Testis (tissue), 3 donors: ENCODE results near the gene PCNX4. TPM values are rescaled to one million over a fixed set of nuclear protein-coding genes. Genes with fewer than 3 reads are reported as not detected.

Source experiments
- DNase-seq: peaks from one replicate; pipeline ENCODE4 v3.0.0-alpha.2; 2019
- H3K27ac ChIP-seq, 2 donors: fragments of 200-600 bp; sonication (generic); one replicate each; pipeline ENCODE4 v1.5.1; 2019
- H3K27me3 ChIP-seq: fragments of 200-600 bp; sonication (generic); one replicate; pipeline ENCODE4 v1.5.1; 2019
- H3K36me3 ChIP-seq: fragments of 200-600 bp; sonication (generic); one replicate; pipeline ENCODE4 v1.5.1; 2017; ENCODE audit warnings: low read depth; ENCODE audit errors: missing control alignments
- H3K4me1 ChIP-seq: fragments of 200-600 bp; sonication (generic); one replicate; pipeline ENCODE4 v1.5.1; 2019
- H3K4me3 ChIP-seq, 2 donors: fragments of 200-600 bp; sonication (generic); one replicate each; pipeline ENCODE4 v1.5.1; 2017 to 2019
- H3K9me3 ChIP-seq: fragments of 200-600 bp; sonication (generic); one replicate; pipeline ENCODE4 v1.5.1; 2017
- POLR2A ChIP-seq: fragments of 450-650 bp; IDR thresholded peaks from one replicate; pipeline ENCODE4 v1.6.1; 2017; ENCODE audit warnings: antibody characterized with exemption, mild to moderate bottlenecking, moderate library complexity
- WGBS, 2 donors: methylation state at CpG; one replicate each; pipeline ENCODE4 v1.1.5; 2018; 5-methylcytosine and 5-hydroxymethylcytosine counted together
- intact Hi-C: fragments of 100-400 bp; cut with DNase I; formaldehyde crosslinking; loops from one replicate; pipeline ENCODE4 v1.15.1; 2023; ENCODE audit warnings: low total_unique reads
- polyA plus RNA-seq: library from polyadenylated mRNA; stranded (reverse); fragments of 350-450 nt; fragmentation: Illumina TruSeq; extraction: RNeasy Lipid Tissue Mini Kit (QIAGEN cat#74804); gene quantifications from one replicate; pipeline ENCODE4 v1.2.3, GENCODE V29; 2014; ENCODE audit warnings: low read depth, low replicate concordance; ENCODE audit not compliant: insufficient read depth
- total RNA-seq, 2 donors: library from RNA; depleted of rRNA; stranded (reverse); fragments of >200 nt; gene quantifications; one replicate each; pipeline ENCODE4 v1.2.3, GENCODE V29; 2016
- TF ChIP-seq, protein P1 (sequence below), 3 experiments: fragments of 450-650 bp in 2 of 3; fragments of 200-600 bp in 1 of 3; sonication (generic) in 1 of 3; IDR thresholded peaks; one replicate each; pipeline ENCODE4 v1.5.1; 2016 to 2019; ENCODE audit warnings: antibody characterized with exemption in 3 of 3, mild to moderate bottlenecking in 2 of 3, moderate library complexity in 1 of 3

Gene PCNX4
- total and polyA plus RNA-seq, 3 donors from 2014 or later: 42.3 to 133 (median 118) TPM

DNA sequence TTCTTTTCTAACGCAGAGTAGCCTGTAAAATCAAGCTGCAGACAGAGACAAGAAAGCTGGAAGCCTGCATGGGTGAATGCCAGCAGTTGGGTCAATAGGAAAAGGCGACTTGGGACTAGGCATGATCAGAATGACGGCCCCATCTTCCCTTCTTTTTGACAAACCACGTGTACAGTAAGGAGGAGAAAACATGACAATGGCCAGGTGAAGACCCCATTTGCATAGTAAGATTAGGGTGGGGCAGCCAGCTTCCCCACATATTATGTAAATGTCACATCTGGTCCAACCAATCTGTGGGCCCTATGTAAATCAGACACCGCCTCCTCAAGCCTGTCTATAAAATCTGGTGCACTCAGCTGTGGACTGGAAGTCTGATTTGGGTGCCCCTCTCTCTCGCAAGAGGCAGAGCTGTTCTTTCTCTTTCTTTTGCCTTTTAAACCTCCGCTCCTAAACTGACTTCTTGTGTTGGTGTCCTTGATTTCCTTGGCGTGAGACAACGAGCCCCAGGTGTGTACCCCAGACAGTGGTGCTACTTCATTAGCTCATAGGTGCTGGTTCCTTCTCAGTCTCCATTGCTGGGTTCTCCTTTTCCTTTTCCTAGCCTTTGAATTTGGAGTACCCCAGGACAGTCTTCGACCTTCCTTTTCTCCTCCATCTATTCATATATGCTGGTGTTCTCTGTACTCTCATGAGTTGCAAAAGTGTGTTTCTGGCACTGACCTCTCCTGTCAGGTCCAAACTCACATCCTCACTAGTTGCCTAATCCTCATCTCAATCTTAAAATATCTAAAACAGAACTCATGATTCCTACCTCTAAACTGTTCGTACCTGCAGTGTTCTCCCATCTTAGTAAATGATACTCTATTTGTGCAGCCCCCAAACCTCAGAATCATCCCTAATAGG is 82.9 kb downstream of the PCNX4 start:
- H3K27ac ChIP-seq: no peak overlapping the region
- intact Hi-C loops: no loop called here
- no peak overlapping the region for H3K4me3 ChIP-seq
- H3K4me1 ChIP-seq: no peaks in the 10 kb centered on the region
- WGBS, 2 donors: 75 to 83% methylated on average over 11 of the region's 11 CpGs
- H3K36me3 ChIP-seq: no peaks in the 10 kb centered on the region
- TF ChIP-seq POLR2A: no peak
- TF ChIP-seq, protein P1, sequence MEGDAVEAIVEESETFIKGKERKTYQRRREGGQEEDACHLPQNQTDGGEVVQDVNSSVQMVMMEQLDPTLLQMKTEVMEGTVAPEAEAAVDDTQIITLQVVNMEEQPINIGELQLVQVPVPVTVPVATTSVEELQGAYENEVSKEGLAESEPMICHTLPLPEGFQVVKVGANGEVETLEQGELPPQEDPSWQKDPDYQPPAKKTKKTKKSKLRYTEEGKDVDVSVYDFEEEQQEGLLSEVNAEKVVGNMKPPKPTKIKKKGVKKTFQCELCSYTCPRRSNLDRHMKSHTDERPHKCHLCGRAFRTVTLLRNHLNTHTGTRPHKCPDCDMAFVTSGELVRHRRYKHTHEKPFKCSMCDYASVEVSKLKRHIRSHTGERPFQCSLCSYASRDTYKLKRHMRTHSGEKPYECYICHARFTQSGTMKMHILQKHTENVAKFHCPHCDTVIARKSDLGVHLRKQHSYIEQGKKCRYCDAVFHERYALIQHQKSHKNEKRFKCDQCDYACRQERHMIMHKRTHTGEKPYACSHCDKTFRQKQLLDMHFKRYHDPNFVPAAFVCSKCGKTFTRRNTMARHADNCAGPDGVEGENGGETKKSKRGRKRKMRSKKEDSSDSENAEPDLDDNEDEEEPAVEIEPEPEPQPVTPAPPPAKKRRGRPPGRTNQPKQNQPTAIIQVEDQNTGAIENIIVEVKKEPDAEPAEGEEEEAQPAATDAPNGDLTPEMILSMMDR (IDR thresholded peaks at IDR 0.05): no peak
- DNase-seq: no peak
- no peaks in the 10 kb centered on the region for H3K9me3 ChIP-seq
- H3K27me3 ChIP-seq: no peaks in the 10 kb centered on the region

DNA sequence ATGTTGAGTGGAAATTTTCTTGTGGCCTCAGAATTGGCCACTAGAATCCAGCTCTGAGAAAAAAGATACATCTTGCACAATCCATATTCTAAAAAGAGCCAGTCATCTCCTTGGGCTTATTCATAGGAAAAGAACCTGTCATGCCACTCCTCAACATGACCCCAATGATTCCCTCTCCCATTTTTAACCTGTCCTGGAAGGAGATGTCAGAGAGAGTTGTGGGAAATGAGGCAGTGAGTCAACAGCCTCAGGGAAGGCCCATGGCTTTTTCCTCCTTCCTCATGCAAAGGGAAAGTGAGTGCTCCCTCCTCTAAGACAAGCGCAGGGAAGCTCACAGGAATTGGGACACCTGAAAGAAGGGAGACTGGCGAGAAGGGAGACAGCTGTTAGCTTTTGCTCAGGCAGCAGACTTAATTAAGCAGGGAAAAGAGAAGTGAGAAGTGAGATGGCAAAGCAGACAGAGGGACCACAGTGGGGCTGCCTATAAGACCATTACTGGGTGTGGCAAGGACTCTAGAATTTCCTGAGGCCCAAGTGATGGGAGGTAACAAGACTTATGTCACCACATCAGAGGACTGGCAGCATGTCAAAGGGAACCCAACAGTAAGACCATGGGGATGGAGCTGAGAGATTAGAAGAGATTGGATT is 83.7 kb downstream of the PCNX4 start:
- no peak for DNase-seq
- WGBS, 2 donors: 87 to 92% methylated on average over 2 of the region's 2 CpGs
- Histone ChIP-seq H3K27me3 (no peaks in the 10 kb centered on the region), H3K36me3 (no peaks in the 10 kb centered on the region), H3K9me3 (no peaks in the 10 kb centered on the region), H3K27ac (no peak overlapping the region), H3K4me3 (no peak overlapping the region), H3K4me1 (no peaks in the 10 kb centered on the region)
- TF ChIP-seq POLR2A: no peak
- TF ChIP-seq, protein P1 (IDR thresholded peaks at IDR 0.05): no peak
- intact Hi-C loops: no loop called here

DNA sequence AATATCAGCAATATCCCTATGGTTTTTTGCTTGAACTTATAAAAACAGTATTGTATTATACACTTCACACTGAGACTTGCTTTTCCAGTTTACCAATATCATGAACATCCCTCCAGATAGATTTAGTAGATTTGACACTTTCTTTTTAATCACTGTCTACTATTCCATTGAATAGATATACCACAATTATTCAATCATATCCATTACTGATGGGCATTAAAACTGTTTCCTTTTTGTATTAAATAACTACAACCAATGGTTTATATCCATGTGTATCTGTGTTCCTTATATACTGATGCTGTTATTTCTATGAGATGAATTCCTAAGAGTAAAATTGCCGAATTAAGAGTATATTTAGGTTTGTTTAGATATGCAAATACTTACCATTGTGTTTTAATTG is 86.4 kb downstream of the PCNX4 start:
- H3K27me3 ChIP-seq: no peaks in the 10 kb centered on the region
- intact Hi-C loops: no loop called here
- TF ChIP-seq, protein P1 (IDR thresholded peaks at IDR 0.05): no peak
- TF ChIP-seq POLR2A: no peak
- no peaks in the 10 kb centered on the region for H3K4me1 ChIP-seq
- no peak overlapping the region for H3K4me3 ChIP-seq
- no peak overlapping the region for H3K27ac ChIP-seq
- 94 to 98% methylated on average over 1 of the region's 1 CpG for WGBS, 2 donors
- no peaks in the 10 kb centered on the region for H3K36me3 ChIP-seq
- no peaks in the 10 kb centered on the region for H3K9me3 ChIP-seq
- no peak for DNase-seq

DNA sequence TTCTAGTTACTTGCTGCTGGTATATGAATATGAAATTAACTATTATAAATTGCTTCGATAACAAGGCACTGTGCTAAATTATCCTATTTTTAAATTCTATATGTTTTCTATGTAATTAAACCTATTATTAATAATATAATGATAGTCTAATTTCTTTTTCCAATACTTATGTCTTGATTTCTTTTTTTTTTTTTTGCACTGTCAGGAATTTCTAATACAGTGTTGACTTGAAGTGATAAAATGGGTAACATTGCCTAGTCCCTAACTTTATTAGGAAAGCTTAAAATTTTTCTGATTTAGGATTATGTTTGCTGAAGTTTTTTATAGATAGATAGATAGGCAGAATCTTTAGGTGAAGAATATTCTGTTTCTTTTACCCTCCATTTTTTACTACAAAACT is 87.1 kb downstream of the PCNX4 start:
- no peaks in the 10 kb centered on the region for H3K4me1 ChIP-seq
- no peaks in the 10 kb centered on the region for H3K9me3 ChIP-seq
- H3K36me3 ChIP-seq: no peaks in the 10 kb centered on the region
- intact Hi-C loops: no loop called here
- no peak overlapping the region for H3K27ac ChIP-seq
- TF ChIP-seq, protein P1 (IDR thresholded peaks at IDR 0.05): no peak
- no peak for TF ChIP-seq POLR2A
- H3K4me3 ChIP-seq: no peak overlapping the region
- H3K27me3 ChIP-seq: no peaks in the 10 kb centered on the region
- DNase-seq: no peak
- WGBS, 2 donors: 95 to 100% methylated on average over 1 of the region's 1 CpG
